SK-N-SH (cell line): Measurements from ENCODE around the gene DGKH. TPM values are rescaled to one million over a fixed set of nuclear protein-coding genes. Genes with fewer than 3 reads are reported as not detected.

Source experiments
- CTCF ChIA-PET: fragments of 300-600, 350-600 bp; formaldehyde crosslinking; extraction: SDS; loops from one replicate; lab custom pipeline; 2021; lab: Yijun Ruan, JAX
- POLR2A ChIA-PET: fragments of 350-600 bp; sonication (Branson Sonifier 250); formaldehyde crosslinking; extraction: SDS; loops from one replicate; lab custom pipeline; 2020; ENCODE audit warnings: antibody characterized with exemption, inconsistent platforms; lab: Yijun Ruan, JAX
- DNase-seq: peaks from one replicate; pipeline ENCODE4 v3.0.0; 2012
- H2AFZ ChIP-seq: fragments of 200-600 bp; sonication (generic); 2 replicates; pipeline ENCODE4 v1.8.1; 2016; ENCODE audit warnings: antibody characterized with exemption, mild to moderate bottlenecking, low read depth
- H3F3A ChIP-seq: fragments of 200-600 bp; sonication (generic); replicated peaks from 2 replicates; pipeline ENCODE3; 2016; ENCODE audit warnings: antibody characterized with exemption, mild to moderate bottlenecking; ENCODE audit not compliant: insufficient read depth
- H3K27ac ChIP-seq, 2 experiments: fragments of 200-500 bp in 1 of 2; fragments of 200-600 bp in 1 of 2; sonication (Bioruptor generic) in 1 of 2; sonication (generic), shearing (Covaris generic) in 1 of 2; 2 replicates each; pipeline versions ENCODE4 v1.5.1 to v1.6.1; 2014 to 2016; ENCODE audit warnings: low read depth in 2 of 2, inconsistent platforms in 1 of 2, low read length in 1 of 2, mild to moderate bottlenecking in 1 of 2, mixed read lengths in 1 of 2
- H3K27me3 ChIP-seq: fragments of 200-600 bp; sonication (generic), shearing (Covaris generic); 2 replicates; pipeline ENCODE4 v1.6.1; 2016; ENCODE audit warnings: mixed run types; ENCODE audit not compliant: insufficient read depth
- H3K36me3 ChIP-seq, 2 experiments: fragments of 200-500 bp in 1 of 2; fragments of 200-600 bp in 1 of 2; sonication (Bioruptor generic) in 1 of 2; sonication (generic) in 1 of 2; replicated peaks in 1 of 2; 2 replicates each; pipeline versions ENCODE3 to v1.5.1; 2014 to 2016; ENCODE audit warnings: low read length in 1 of 2, mild to moderate bottlenecking in 1 of 2; ENCODE audit not compliant: insufficient read depth in 2 of 2, control insufficient read depth in 1 of 2
- H3K4me1 ChIP-seq, 2 experiments: fragments of 200-500 bp in 1 of 2; fragments of 200-600 bp in 1 of 2; sonication (Bioruptor generic) in 1 of 2; sonication (generic), shearing (Covaris generic) in 1 of 2; 2 replicates each; pipeline versions ENCODE4 v1.5.1 to v1.6.1; 2014 to 2016; ENCODE audit warnings: low read depth in 1 of 2, low read length in 1 of 2, mixed run types in 1 of 2; ENCODE audit not compliant: insufficient read depth in 2 of 2, control insufficient read depth in 1 of 2
- H3K4me2 ChIP-seq: fragments of 200-600 bp; sonication (generic), shearing (Covaris generic); 2 replicates; pipeline ENCODE4 v1.6.1; 2017; ENCODE audit warnings: mixed run types
- H3K4me3 ChIP-seq, 2 experiments: fragments of 200-500 bp in 1 of 2; fragments of 200-600 bp in 1 of 2; sonication (Bioruptor generic) in 1 of 2; sonication (generic), shearing (Covaris generic) in 1 of 2; 2 replicates each; pipeline versions ENCODE4 v1.5.1 to v1.8.1; 2014 to 2016; ENCODE audit warnings: low read depth in 2 of 2, inconsistent platforms in 1 of 2, low read length in 1 of 2, mild to moderate bottlenecking in 1 of 2, mixed read lengths in 1 of 2, moderate library complexity in 1 of 2
- H3K79me2 ChIP-seq: fragments of 200-600 bp; sonication (generic); 2 replicates; pipeline ENCODE4 v1.8.1; 2017; ENCODE audit warnings: mild to moderate bottlenecking; ENCODE audit not compliant: insufficient read depth
- H3K9ac ChIP-seq: fragments of 200-600 bp; sonication (generic); 2 replicates; pipeline ENCODE4 v1.6.1; 2017; ENCODE audit warnings: mixed run types
- H3K9me2 ChIP-seq: fragments of 200-600 bp; sonication (generic); 2 replicates; pipeline ENCODE4 v1.6.1; 2017; ENCODE audit warnings: mixed run types
- H3K9me3 ChIP-seq: fragments of 200-600 bp; sonication (generic); 2 replicates; pipeline ENCODE4 v1.6.1; 2017; ENCODE audit warnings: mixed run types, mild to moderate bottlenecking, moderate library complexity
- H4K20me1 ChIP-seq: fragments of 200-600 bp; sonication (generic); 2 replicates; pipeline ENCODE4 v1.6.1; 2017; ENCODE audit warnings: mild to moderate bottlenecking, mixed run types; ENCODE audit not compliant: insufficient read depth
- CHD2 ChIP-seq: fragments of 150-350 bp; IDR thresholded peaks from 2 replicates; pipeline ENCODE4 v1.6.1; 2018; ENCODE audit warnings: low read length; ENCODE audit not compliant: partially characterized antibody
- ELF1 ChIP-seq: IDR thresholded peaks from 2 replicates; pipeline ENCODE4 v1.4.0; 2012
- EZH2phosphoT487 ChIP-seq: fragments of 200-600 bp; sonication (generic); IDR thresholded peaks from 2 replicates; pipeline ENCODE4 v1.6.1; 2017; ENCODE audit warnings: low read depth, mixed run types, mild to moderate bottlenecking, antibody characterized with exemption, moderate library complexity, borderline replicate concordance
- FOSL2 ChIP-seq: IDR thresholded peaks from 2 replicates; pipeline ENCODE4 v1.4.0; 2012; ENCODE audit warnings: low read depth, mild to moderate bottlenecking, moderate library complexity, borderline replicate concordance
- FOXJ3 ChIP-seq: sonication (generic); formaldehyde crosslinking; IDR thresholded peaks from 2 replicates; pipeline ENCODE4 v1.5.1; 2020; ENCODE audit warnings: mild to moderate bottlenecking, missing genetic modification reagents
- FOXM1 ChIP-seq: IDR thresholded peaks from 2 replicates; pipeline ENCODE4 v1.4.0; 2012; ENCODE audit warnings: low read depth, mild to moderate bottlenecking
- GABPA ChIP-seq: IDR thresholded peaks from 2 replicates; pipeline ENCODE4 v1.4.0; 2012; ENCODE audit warnings: low read depth, mild to moderate bottlenecking
- JUND ChIP-seq: IDR thresholded peaks from 2 replicates; pipeline ENCODE4 v1.4.0; 2012
- MEF2A ChIP-seq: IDR thresholded peaks from 2 replicates; pipeline ENCODE4 v1.4.0; 2012; ENCODE audit warnings: low read depth, borderline replicate concordance
- MXI1 ChIP-seq: IDR thresholded peaks from 2 replicates; pipeline ENCODE4 v1.6.1; 2012; ENCODE audit warnings: mild to moderate bottlenecking, low read depth, low read length, improper control_type of control experiment
- NRF1 ChIP-seq: IDR thresholded peaks from 2 replicates; pipeline ENCODE4 v1.6.1; 2012; ENCODE audit warnings: low read depth, mild to moderate bottlenecking, low read length
- POLR2AphosphoS5 ChIP-seq: IDR thresholded peaks from 2 replicates; pipeline ENCODE4 v1.6.1; 2012; ENCODE audit warnings: low read depth, low read length
- RAD21 ChIP-seq: IDR thresholded peaks from 2 replicates; pipeline ENCODE4 v1.6.1; 2012; ENCODE audit warnings: mild to moderate bottlenecking, low read length
- RCOR1 ChIP-seq: fragments of 150-350 bp; IDR thresholded peaks from 2 replicates; pipeline ENCODE4 v1.6.1; 2017; ENCODE audit warnings: antibody characterized with exemption, low read length
- SMC3 ChIP-seq: IDR thresholded peaks from 2 replicates; pipeline ENCODE4 v1.6.1; 2012; ENCODE audit warnings: low read depth, low read length, improper control_type of control experiment
- TCF12 ChIP-seq: IDR thresholded peaks from 2 replicates; pipeline ENCODE4 v1.4.0; 2012
- WGBS: methylation state at CpG from one replicate; pipeline ENCODE4 v1.1.6; 2017; ENCODE audit warnings: low lambda C conversion rate; 5-methylcytosine and 5-hydroxymethylcytosine counted together
- polyA plus RNA-seq, 3 experiments: library from polyadenylated mRNA; depleted of rRNA; stranded (reverse); fragments of >200 nt; gene quantifications; 2 replicates each; pipeline ENCODE4 v1.2.3, GENCODE V29; 2012
- TF ChIP-seq, protein P1 (sequence below): IDR thresholded peaks from 2 replicates; pipeline ENCODE4 v1.4.0; 2012; ENCODE audit warnings: low read depth, borderline replicate concordance
- TF ChIP-seq, protein P2 (sequence below): fragments of 150-350 bp; IDR thresholded peaks from 2 replicates; pipeline ENCODE4 v1.6.1; 2016; ENCODE audit warnings: mild to moderate bottlenecking, low read depth, low read length
- TF ChIP-seq, protein P3 (sequence below): IDR thresholded peaks from 2 replicates; pipeline ENCODE4 v1.4.0; 2012; ENCODE audit warnings: low read depth
- TF ChIP-seq, protein P4 (sequence below): fragments of 200-600 bp; sonication (generic); IDR thresholded peaks from 2 replicates; pipeline ENCODE4 v1.6.1; 2017; ENCODE audit warnings: antibody characterized with exemption, mild to moderate bottlenecking, moderate library complexity

Gene DGKH
- polyA plus RNA-seq, 1 of the 3 experiments (the other 2 are of a cell fraction) = 2.5 TPM

DNA sequence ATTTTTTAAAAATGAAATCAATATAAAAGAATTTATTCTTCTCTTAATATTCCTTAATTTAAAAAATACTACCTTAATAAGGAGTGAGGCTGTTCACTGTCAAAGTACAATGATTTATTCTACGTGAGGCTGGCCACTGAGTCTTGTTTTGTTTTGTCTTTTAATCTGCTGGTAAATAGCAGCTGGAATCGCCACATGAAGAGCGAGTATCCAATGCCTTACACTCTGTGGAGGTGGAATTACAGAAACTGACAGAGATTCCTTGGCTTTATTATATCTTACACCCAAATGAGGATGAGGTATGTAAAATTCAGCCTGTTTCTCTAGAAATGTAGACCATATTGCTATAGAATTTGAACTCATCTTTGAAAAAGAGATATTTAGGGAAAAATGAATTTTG, 170.6 kb downstream of the DGKH start:
- TF ChIP-seq RAD21 = no peak
- TF ChIP-seq, protein P1, sequence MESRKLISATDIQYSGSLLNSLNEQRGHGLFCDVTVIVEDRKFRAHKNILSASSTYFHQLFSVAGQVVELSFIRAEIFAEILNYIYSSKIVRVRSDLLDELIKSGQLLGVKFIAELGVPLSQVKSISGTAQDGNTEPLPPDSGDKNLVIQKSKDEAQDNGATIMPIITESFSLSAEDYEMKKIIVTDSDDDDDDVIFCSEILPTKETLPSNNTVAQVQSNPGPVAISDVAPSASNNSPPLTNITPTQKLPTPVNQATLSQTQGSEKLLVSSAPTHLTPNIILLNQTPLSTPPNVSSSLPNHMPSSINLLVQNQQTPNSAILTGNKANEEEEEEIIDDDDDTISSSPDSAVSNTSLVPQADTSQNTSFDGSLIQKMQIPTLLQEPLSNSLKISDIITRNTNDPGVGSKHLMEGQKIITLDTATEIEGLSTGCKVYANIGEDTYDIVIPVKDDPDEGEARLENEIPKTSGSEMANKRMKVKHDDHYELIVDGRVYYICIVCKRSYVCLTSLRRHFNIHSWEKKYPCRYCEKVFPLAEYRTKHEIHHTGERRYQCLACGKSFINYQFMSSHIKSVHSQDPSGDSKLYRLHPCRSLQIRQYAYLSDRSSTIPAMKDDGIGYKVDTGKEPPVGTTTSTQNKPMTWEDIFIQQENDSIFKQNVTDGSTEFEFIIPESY = no peak
- TF ChIP-seq, protein P2, sequence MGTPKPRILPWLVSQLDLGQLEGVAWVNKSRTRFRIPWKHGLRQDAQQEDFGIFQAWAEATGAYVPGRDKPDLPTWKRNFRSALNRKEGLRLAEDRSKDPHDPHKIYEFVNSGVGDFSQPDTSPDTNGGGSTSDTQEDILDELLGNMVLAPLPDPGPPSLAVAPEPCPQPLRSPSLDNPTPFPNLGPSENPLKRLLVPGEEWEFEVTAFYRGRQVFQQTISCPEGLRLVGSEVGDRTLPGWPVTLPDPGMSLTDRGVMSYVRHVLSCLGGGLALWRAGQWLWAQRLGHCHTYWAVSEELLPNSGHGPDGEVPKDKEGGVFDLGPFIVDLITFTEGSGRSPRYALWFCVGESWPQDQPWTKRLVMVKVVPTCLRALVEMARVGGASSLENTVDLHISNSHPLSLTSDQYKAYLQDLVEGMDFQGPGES = no peak
- TF ChIP-seq MEF2A = no peak
- no peak for TF ChIP-seq EZH2phosphoT487
- no peak for TF ChIP-seq ELF1
- TF ChIP-seq MXI1 = no peak
- TF ChIP-seq SMC3 = no peak
- TF ChIP-seq JUND = no peak
- TF ChIP-seq CHD2 = no peak
- no peak for TF ChIP-seq FOXM1
- TF ChIP-seq TCF12 = no peak

DNA sequence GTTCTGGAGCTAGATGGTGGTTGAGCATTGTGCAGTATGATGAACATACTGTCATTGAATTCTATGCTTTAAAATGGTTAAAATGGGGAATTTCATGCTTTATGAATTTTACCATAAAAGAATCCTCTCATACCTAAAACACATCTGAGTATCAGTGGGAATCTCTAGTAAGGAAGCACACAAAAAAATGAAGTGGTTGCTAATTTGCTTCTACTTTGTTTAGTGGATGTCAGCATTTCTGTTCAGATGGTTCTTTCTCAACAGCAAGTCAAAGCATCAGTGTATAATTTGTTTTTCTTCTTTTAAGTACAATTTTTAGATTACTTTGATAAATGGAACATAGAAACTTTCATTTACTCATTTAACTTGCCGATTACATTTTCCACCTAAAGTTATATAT, 171.4 kb downstream of the DGKH start:
- Histone ChIP-seq H3K79me2 (no peaks in the 10 kb centered on the region), H4K20me1 (no peaks in the 10 kb centered on the region), H3K4me1 (no peaks in the 10 kb centered on the region), H3K9me3 (no peaks in the 10 kb centered on the region), H3K9ac (no peak overlapping the region), H2AFZ (no peak overlapping the region), H3K4me3 (no peak overlapping the region), H3K27me3 (no peaks in the 10 kb centered on the region), H3K9me2 (no peaks in the 10 kb centered on the region), H3K36me3 (peaks cover 33 to 38% of the 10 kb centered on the region in 2 experiments), H3F3A (no peaks in the 10 kb centered on the region), H3K27ac (no peak overlapping the region), H3K4me2 (no peak overlapping the region)
- 84% methylated on average over 1 of the region's 1 CpG for WGBS
- DNase-seq = no peak
- ChIA-PET POLR2A (no interaction called here), CTCF (interaction anchor here (1.4 kb wide), 1 partner anchor 10 kb away, joined by 3 read pairs; no protein-coding TSS in a partner anchor)
- TF ChIP-seq RCOR1 (no peak), FOXJ3 (CRISPR knock-in tag) (no peak), EZH2phosphoT487 (no peak), MXI1 (no peak), NRF1 (no peak), POLR2AphosphoS5 (no peak), FOSL2 (no peak), TCF12 (no peak), MEF2A (no peak), GABPA (no peak)
- TF ChIP-seq, protein P3, sequence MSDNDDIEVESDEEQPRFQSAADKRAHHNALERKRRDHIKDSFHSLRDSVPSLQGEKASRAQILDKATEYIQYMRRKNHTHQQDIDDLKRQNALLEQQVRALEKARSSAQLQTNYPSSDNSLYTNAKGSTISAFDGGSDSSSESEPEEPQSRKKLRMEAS = no peak
- TF ChIP-seq, protein P2 = no peak
- TF ChIP-seq, protein P4, sequence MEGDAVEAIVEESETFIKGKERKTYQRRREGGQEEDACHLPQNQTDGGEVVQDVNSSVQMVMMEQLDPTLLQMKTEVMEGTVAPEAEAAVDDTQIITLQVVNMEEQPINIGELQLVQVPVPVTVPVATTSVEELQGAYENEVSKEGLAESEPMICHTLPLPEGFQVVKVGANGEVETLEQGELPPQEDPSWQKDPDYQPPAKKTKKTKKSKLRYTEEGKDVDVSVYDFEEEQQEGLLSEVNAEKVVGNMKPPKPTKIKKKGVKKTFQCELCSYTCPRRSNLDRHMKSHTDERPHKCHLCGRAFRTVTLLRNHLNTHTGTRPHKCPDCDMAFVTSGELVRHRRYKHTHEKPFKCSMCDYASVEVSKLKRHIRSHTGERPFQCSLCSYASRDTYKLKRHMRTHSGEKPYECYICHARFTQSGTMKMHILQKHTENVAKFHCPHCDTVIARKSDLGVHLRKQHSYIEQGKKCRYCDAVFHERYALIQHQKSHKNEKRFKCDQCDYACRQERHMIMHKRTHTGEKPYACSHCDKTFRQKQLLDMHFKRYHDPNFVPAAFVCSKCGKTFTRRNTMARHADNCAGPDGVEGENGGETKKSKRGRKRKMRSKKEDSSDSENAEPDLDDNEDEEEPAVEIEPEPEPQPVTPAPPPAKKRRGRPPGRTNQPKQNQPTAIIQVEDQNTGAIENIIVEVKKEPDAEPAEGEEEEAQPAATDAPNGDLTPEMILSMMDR = no peak

More for the DNA sequence above, 170.6 kb downstream of the DGKH start:
- DNase-seq = no peak
- Histone ChIP-seq H3K27ac (no peak overlapping the region), H3K36me3 (peaks cover 33 to 35% of the 10 kb centered on the region in 2 experiments), H3K9me2 (no peaks in the 10 kb centered on the region), H3K9me3 (no peaks in the 10 kb centered on the region), H3K4me3 (no peak overlapping the region), H3F3A (no peaks in the 10 kb centered on the region), H2AFZ (no peak overlapping the region), H4K20me1 (no peaks in the 10 kb centered on the region), H3K27me3 (no peaks in the 10 kb centered on the region), H3K4me1 (no peaks in the 10 kb centered on the region), H3K4me2 (no peak overlapping the region), H3K9ac (no peak overlapping the region), H3K79me2 (no peaks in the 10 kb centered on the region)
- CTCF ChIA-PET = no interaction called here
- POLR2A ChIA-PET = no interaction called here
- 92% methylated on average over 3 of the region's 3 CpGs for WGBS
